Immature natural killer cell (primary cell): ENCODE results near the gene CDX4. TPM values are rescaled to one million over a fixed set of nuclear protein-coding genes. Genes with fewer than 3 reads are reported as not detected.
"Not testable (repeated sequence)": the region's sequence is repeated elsewhere in the genome, so short reads cannot be mapped to it uniquely, and the experiment has no call there.

Experiments
- DNase-seq, 3 donors: peaks; one replicate each; pipeline ENCODE4 v3.0.0; 2022; ENCODE audit warnings: mixed read lengths in 1 of 3
- H3K27ac Mint-ChIP-seq, 6 donors: one replicate each; pipeline ENCODE4 v1.8.0; 2020; ENCODE audit warnings: mixed read lengths in 6 of 6, mild to moderate bottlenecking in 5 of 6, inconsistent platforms in 4 of 6, moderate library complexity in 3 of 6
- H3K27me3 Mint-ChIP-seq, 3 donors: one replicate each; pipeline ENCODE4 v1.8.0; 2020 to 2021; ENCODE audit warnings: low read depth in 3 of 3, mild to moderate bottlenecking in 3 of 3, mixed read lengths in 3 of 3, moderate library complexity in 3 of 3, inconsistent platforms in 1 of 3
- H3K36me3 Mint-ChIP-seq, 3 donors: one replicate each; pipeline ENCODE4 v1.8.0; 2020; ENCODE audit warnings: mixed read lengths in 3 of 3, inconsistent platforms in 2 of 3, mild to moderate bottlenecking in 2 of 3
- H3K4me1 Mint-ChIP-seq, 2 donors: one replicate each; pipeline ENCODE4 v1.8.0; 2020; ENCODE audit warnings: inconsistent platforms in 2 of 2, mild to moderate bottlenecking in 2 of 2, mixed read lengths in 2 of 2, moderate library complexity in 1 of 2
- H3K4me3 Mint-ChIP-seq, 5 donors: one replicate each; pipeline ENCODE4 v1.8.0; 2020; ENCODE audit warnings: mild to moderate bottlenecking in 5 of 5, mixed read lengths in 5 of 5, inconsistent platforms in 3 of 5, moderate library complexity in 3 of 5
- H3K9me3 Mint-ChIP-seq, 6 donors: one replicate each; pipeline ENCODE4 v1.8.0; 2020; ENCODE audit warnings: mild to moderate bottlenecking in 6 of 6, mixed read lengths in 6 of 6, inconsistent platforms in 4 of 6, moderate library complexity in 3 of 6
- polyA plus RNA-seq, 3 donors: library from polyadenylated mRNA; unstranded; fragments of 300-500 nt; fragmentation: Illumina TruSeq; gene quantifications; one replicate each; pipeline ENCODE4 v1.2.3, GENCODE V29; 2021

Gene CDX4
- polyA plus RNA-seq, 3 donors from 2014 or later, result not detected

DNA sequence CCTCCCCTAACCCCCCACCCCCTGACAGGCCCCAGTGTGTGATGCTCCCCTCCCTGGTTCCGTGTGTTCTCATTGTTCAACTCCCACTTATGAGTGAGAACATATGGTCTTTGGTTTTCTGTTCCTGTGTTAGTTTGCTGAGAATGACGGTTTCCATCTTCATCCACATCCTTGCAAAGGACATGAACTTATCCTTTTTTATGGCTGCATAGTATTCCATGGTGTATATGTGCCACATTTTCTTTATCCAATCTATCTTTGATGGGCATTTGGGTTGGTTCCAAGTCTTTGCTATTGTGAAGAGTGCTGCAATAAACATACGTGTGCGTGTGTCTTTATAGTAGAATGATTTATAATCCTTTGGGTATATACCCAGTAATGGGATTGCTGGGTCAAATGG is 45.3 kb downstream of the CDX4 start:
- not testable (repeated sequence) for H3K27ac Mint-ChIP-seq, DNase-seq, H3K36me3 Mint-ChIP-seq, H3K4me1 Mint-ChIP-seq, H3K4me3 Mint-ChIP-seq
- Mint-ChIP-seq H3K27me3 (peaks cover 0 to 10% (median 5%) of the 10 kb centered on the region in 3 donors), H3K9me3 (peaks cover 0 to 17% (median 7%) of the 10 kb centered on the region in 6 donors)

Other genes starting within 250 kb of the CDX4 start
- 1 to 10 TPM in 2 of 3 donors, under 1 TPM in 1; 0.80 to 2.5 (median 2.4) TPM for gene NAP1L2, start 232.2 kb upstream of the CDX4 start, polyA plus RNA-seq
- gene CHIC1, start 116.1 kb downstream of the CDX4 start, polyA plus RNA-seq, result 1 to 10 TPM in 2 of 3 donors, under 1 TPM in 1; 0.71 to 2.7 (median 1.6) TPM